GM23338 (cell line): ENCODE measurements around the gene CYP4F22.

Experiments used
- CREB1 ChIP-seq: fragments of 250-450 bp; sonication (Bioruptor Pico); IDR thresholded peaks from 2 replicates; pipeline ENCODE4 v1.5.0; 2020; ENCODE audit warnings: low read depth, mild to moderate bottlenecking, moderate library complexity
- CTCF ChIP-seq, 2 experiments: fragments of 200-600 bp in 1 of 2; sonication (generic) in 1 of 2; conservative IDR thresholded peaks; 2 replicates each; pipeline versions ENCODE4 v1.5.1 to v1.6.1; 2016 to 2017; ENCODE audit warnings: antibody characterized with exemption in 2 of 2, low read depth in 2 of 2, mild to moderate bottlenecking in 2 of 2, moderate library complexity in 1 of 2
- ETS1 ChIP-seq: IDR thresholded peaks from 2 replicates; pipeline ENCODE4 v1.6.1; 2016; ENCODE audit warnings: antibody characterized with exemption
- EZH2 ChIP-seq: fragments of 200-600 bp; sonication (generic); IDR thresholded peaks from one replicate; pipeline ENCODE4 v1.8.0; 2017; ENCODE audit warnings: antibody characterized with exemption, mild to moderate bottlenecking, low read depth; ENCODE audit not compliant: unreplicated experiment
- EZH2phosphoT487 ChIP-seq: fragments of 200-600 bp; sonication (generic); IDR thresholded peaks from one replicate; pipeline ENCODE4 v1.8.1; 2018; ENCODE audit warnings: antibody characterized with exemption; ENCODE audit not compliant: unreplicated experiment
- JUNB ChIP-seq: IDR thresholded peaks from one replicate; pipeline ENCODE4 v1.6.1; 2016; ENCODE audit warnings: antibody characterized with exemption; ENCODE audit not compliant: unreplicated experiment
- NANOG ChIP-seq: IDR thresholded peaks from 2 replicates; pipeline ENCODE4 v1.6.1; 2016; ENCODE audit warnings: antibody characterized with exemption, borderline replicate concordance
- POLR2AphosphoS5 ChIP-seq: IDR thresholded peaks from 2 replicates; pipeline ENCODE4 v1.6.1; 2016; ENCODE audit warnings: antibody characterized with exemption, low read depth
- REST ChIP-seq: IDR thresholded peaks from one replicate; pipeline ENCODE4 v1.6.1; 2018; ENCODE audit warnings: antibody characterized with exemption; ENCODE audit not compliant: unreplicated experiment
- STAT1 ChIP-seq: IDR thresholded peaks from one replicate; pipeline ENCODE4 v1.6.1; 2016; ENCODE audit warnings: antibody characterized with exemption; ENCODE audit not compliant: unreplicated experiment

GRCh38 chr19:15487038-15487437, 21.3 kb upstream of the CYP4F22 start:
- TF ChIP-seq CTCF (conservative IDR thresholded peaks at IDR 0.05; ENCODE audit: low read depth in 2 of 2) (no peak), POLR2AphosphoS5 (no peak), EZH2 (no peak), EZH2phosphoT487 (no peak), REST (no peak), NANOG (no peak), CREB1 (no peak), ETS1 (no peak), JUNB (no peak), STAT1 (no peak)
